H1 (cell line): ENCODE results near the gene ENOX2. TPM values are rescaled to one million over a fixed set of nuclear protein-coding genes. Genes with fewer than 3 reads are reported as not detected.

Experiments
- CTCF ChIA-PET: fragments of 300-600 bp; sonication (Branson Sonifier 250); formaldehyde crosslinking; loops from one replicate; lab custom pipeline; 2021; ENCODE audit not compliant: partially characterized antibody; lab: Charles Lee
- POLR2A ChIA-PET: fragments of 300-600 bp; sonication (Branson Sonifier 250); formaldehyde crosslinking; loops from one replicate; lab custom pipeline; 2021; ENCODE audit warnings: inconsistent platforms; ENCODE audit not compliant: partially characterized antibody; lab: Charles Lee
- DNase-seq, 2 experiments: peaks; one replicate each; pipeline versions ENCODE4 v3.0.0 to v3.0.0-alpha.2; 2010 to 2022; ENCODE audit warnings: low spot score in 2 of 2, low read depth in 1 of 2, mixed read lengths in 1 of 2
- FAIRE-seq: peaks from 2 replicates; lab custom pipeline; 2011; peaks lifted over from hg19 to GRCh38; lab: Jason Lieb, UNC
- H2AFZ ChIP-seq: 2 replicates; pipeline ENCODE4 v1.8.1; 2012; ENCODE audit warnings: low read length, inconsistent platforms
- H2AK5ac ChIP-seq: 2 replicates; pipeline ENCODE4 v1.6.1; 2013; ENCODE audit warnings: low read depth, low read length
- H2BK120ac ChIP-seq: replicated peaks from 2 replicates; pipeline ENCODE3; 2013; ENCODE audit warnings: low read depth, low read length, inconsistent platforms
- H2BK12ac ChIP-seq: 2 replicates; pipeline ENCODE4 v1.6.1; 2013; ENCODE audit warnings: low read depth, low read length
- H2BK15ac ChIP-seq: 2 replicates; pipeline ENCODE4 v1.6.1; 2013; ENCODE audit warnings: low read length
- H2BK20ac ChIP-seq: 2 replicates; pipeline ENCODE4 v1.6.1; 2013; ENCODE audit warnings: low read length
- H2BK5ac ChIP-seq: 2 replicates; pipeline ENCODE4 v1.6.1; 2013; ENCODE audit warnings: low read depth, low read length
- H3K14ac ChIP-seq: 2 replicates; pipeline ENCODE4 v1.6.1; 2013; ENCODE audit warnings: inconsistent platforms; ENCODE audit not compliant: insufficient read length
- H3K18ac ChIP-seq: 2 replicates; pipeline ENCODE4 v1.6.1; 2013; ENCODE audit warnings: low read length; ENCODE audit errors: extremely low read depth
- H3K23ac ChIP-seq: 2 replicates; pipeline ENCODE4 v1.6.1; 2013; ENCODE audit warnings: inconsistent platforms; ENCODE audit not compliant: insufficient read length
- H3K23me2 ChIP-seq: 2 replicates; pipeline ENCODE4 v1.6.1; 2013; ENCODE audit warnings: low read depth, low read length
- H3K27ac ChIP-seq: 2 replicates; pipeline ENCODE4 v1.6.1; 2011; ENCODE audit warnings: low read depth, low read length, inconsistent platforms
- H3K27me3 ChIP-seq, 4 experiments: replicated peaks in 1 of 4; 1 replicate in 1 of 4; 2 replicates in 3 of 4; pipeline versions ENCODE4 v1.6.1 to v1.8.1; 2011 to 2013; ENCODE audit warnings: low read length in 3 of 4, mild to moderate bottlenecking in 3 of 4, inconsistent platforms in 2 of 4, mixed read lengths in 2 of 4, moderate library complexity in 1 of 4; ENCODE audit not compliant: control insufficient read depth in 3 of 4, insufficient read depth in 3 of 4; ENCODE audit errors: extremely low read depth in 1 of 4
- H3K36me3 ChIP-seq, 4 experiments: 2 replicates each; pipeline versions ENCODE4 v1.6.1 to v1.8.1; 2011 to 2013; ENCODE audit warnings: mild to moderate bottlenecking in 4 of 4, low read length in 3 of 4, moderate library complexity in 2 of 4, control low read depth in 1 of 4, inconsistent platforms in 1 of 4; ENCODE audit not compliant: insufficient read depth in 4 of 4, control insufficient read depth in 2 of 4
- H3K4ac ChIP-seq: replicated peaks from 2 replicates; pipeline ENCODE3; 2013; ENCODE audit warnings: low read length, low read depth, mixed read lengths, inconsistent platforms; ENCODE audit not compliant: insufficient read length
- H3K4me1 ChIP-seq, 4 experiments: replicated peaks in 1 of 4; 1 replicate in 1 of 4; 2 replicates in 3 of 4; pipeline versions ENCODE4 v1.6.1 to v1.8.1; 2011 to 2013; ENCODE audit warnings: low read length in 3 of 4, inconsistent platforms in 2 of 4, mixed read lengths in 1 of 4; ENCODE audit not compliant: insufficient read depth in 4 of 4, control insufficient read depth in 3 of 4
- H3K4me2 ChIP-seq, 2 experiments: 2 replicates each; pipeline versions ENCODE4 v1.6.1 to v1.8.1; 2011 to 2013; ENCODE audit warnings: low read depth in 2 of 2, low read length in 2 of 2, control low read depth in 1 of 2, inconsistent platforms in 1 of 2, mild to moderate bottlenecking in 1 of 2; ENCODE audit not compliant: insufficient read depth in 1 of 2
- H3K4me3 ChIP-seq, 4 experiments: fragments of 200-600, 300-600 bp in 1 of 4; sonication (generic), shearing (Covaris generic), sonication (Bioruptor Twin) in 1 of 4; 2 replicates each; pipeline versions ENCODE4 v1.5.1 to v1.8.1; 2011 to 2016; ENCODE audit warnings: low read length in 4 of 4, low read depth in 3 of 4, control low read depth in 2 of 4, inconsistent platforms in 2 of 4, mild to moderate bottlenecking in 2 of 4, mixed read lengths in 1 of 4, moderate library complexity in 1 of 4; ENCODE audit not compliant: insufficient read depth in 2 of 4; ENCODE audit errors: extremely low read depth in 1 of 4
- H3K56ac ChIP-seq: replicated peaks from 2 replicates; pipeline ENCODE3; 2013; ENCODE audit warnings: low read depth, mild to moderate bottlenecking, mixed read lengths, low read length, inconsistent platforms; ENCODE audit not compliant: insufficient read length
- H3K79me1 ChIP-seq: 2 replicates; pipeline ENCODE4 v1.6.1; 2013; ENCODE audit warnings: low read depth, low read length, control low read depth
- H3K79me2 ChIP-seq, 2 experiments: 2 replicates each; pipeline versions ENCODE4 v1.6.1 to v1.8.1; 2012 to 2013; ENCODE audit warnings: low read length in 2 of 2, mild to moderate bottlenecking in 2 of 2, inconsistent platforms in 1 of 2; ENCODE audit not compliant: insufficient read depth in 2 of 2, control insufficient read depth in 1 of 2
- H3K9ac ChIP-seq, 4 experiments: replicated peaks in 1 of 4; 1 replicate in 1 of 4; 2 replicates in 3 of 4; pipeline versions ENCODE4 v1.6.1 to v1.8.1; 2011 to 2013; ENCODE audit warnings: low read depth in 3 of 4, low read length in 3 of 4, control low read depth in 2 of 4, mild to moderate bottlenecking in 2 of 4, moderate library complexity in 2 of 4, inconsistent platforms in 1 of 4; ENCODE audit errors: extremely low read depth in 1 of 4
- H3K9me3 ChIP-seq, 2 experiments: 2 replicates each; pipeline versions ENCODE4 v1.6.1 to v1.8.1; 2012 to 2013; ENCODE audit warnings: mild to moderate bottlenecking in 2 of 2, moderate library complexity in 2 of 2, control low read depth in 1 of 2, inconsistent platforms in 1 of 2, low read depth in 1 of 2, low read length in 1 of 2, mixed read lengths in 1 of 2; ENCODE audit not compliant: insufficient read depth in 2 of 2
- H4K20me1 ChIP-seq, 2 experiments: replicated peaks in 1 of 2; 2 replicates each; pipeline versions ENCODE3 to v1.8.1; 2011 to 2013; ENCODE audit warnings: inconsistent platforms in 2 of 2, low read length in 2 of 2, mild to moderate bottlenecking in 1 of 2; ENCODE audit not compliant: insufficient read depth in 2 of 2, control insufficient read depth in 1 of 2
- H4K5ac ChIP-seq: 2 replicates; pipeline ENCODE4 v1.6.1; 2013; ENCODE audit warnings: low read length, low read depth, mixed read lengths, inconsistent platforms; ENCODE audit not compliant: insufficient read length
- H4K8ac ChIP-seq: 2 replicates; pipeline ENCODE4 v1.8.0; 2013; ENCODE audit warnings: mild to moderate bottlenecking, moderate library complexity, low read length, inconsistent platforms; ENCODE audit not compliant: insufficient read depth; ENCODE audit errors: extremely low read depth
- H4K91ac ChIP-seq: replicated peaks from 2 replicates; pipeline ENCODE3; 2013; ENCODE audit warnings: low read length, mixed read lengths, inconsistent platforms; ENCODE audit not compliant: insufficient read length
- BCL11A ChIP-seq, 2 experiments: IDR thresholded peaks; one replicate each; pipeline ENCODE4 v1.6.1; 2011; ENCODE audit warnings: low read depth in 2 of 2, low read length in 2 of 2, mild to moderate bottlenecking in 2 of 2
- CHD2 ChIP-seq: IDR thresholded peaks from 2 replicates; pipeline ENCODE4 v1.6.1; 2012; ENCODE audit warnings: low read length, improper control_type of control experiment
- FOSL1 ChIP-seq: IDR thresholded peaks from 2 replicates; pipeline ENCODE4 v1.6.1; 2011; ENCODE audit warnings: mild to moderate bottlenecking, low read depth, low read length, moderate library complexity; ENCODE audit not compliant: insufficient read depth
- KDM1A ChIP-seq: fragments of 200-600, 300-600 bp; sonication (generic); IDR thresholded peaks from 2 replicates; pipeline ENCODE4 v1.7.1; 2016; ENCODE audit warnings: mild to moderate bottlenecking, low read length, borderline replicate concordance
- POU5F1 ChIP-seq: IDR thresholded peaks from 2 replicates; pipeline ENCODE4 v1.6.1; 2011; ENCODE audit warnings: low read depth, mild to moderate bottlenecking, low read length, moderate library complexity
- SIN3A ChIP-seq, 2 experiments: IDR thresholded peaks in 1 of 2; conservative IDR thresholded peaks in 1 of 2; 2 replicates each; pipeline ENCODE4 v1.6.1; 2011 to 2012; ENCODE audit warnings: low read length in 2 of 2, improper control_type of control experiment in 1 of 2, low read depth in 1 of 2, mild to moderate bottlenecking in 1 of 2
- SP1 ChIP-seq: IDR thresholded peaks from 2 replicates; pipeline ENCODE4 v1.6.1; 2011; ENCODE audit warnings: low read depth, low read length
- SUZ12 ChIP-seq: fragments of 200-600 bp; sonication (generic); IDR thresholded peaks from 2 replicates; pipeline ENCODE4 v1.6.1; 2012; ENCODE audit warnings: mild to moderate bottlenecking, inconsistent platforms, low read length, moderate library complexity, mixed read lengths
- TAF7 ChIP-seq: optimal IDR thresholded peaks from 2 replicates; pipeline ENCODE3; 2011; ENCODE audit warnings: low read depth, mild to moderate bottlenecking, inconsistent platforms, low read length, moderate library complexity, borderline replicate concordance
- WGBS, 2 experiments: shearing (Covaris generic) in 1 of 2; methylation state at CpG; one replicate each; pipeline versions ENCODE4 v1.1.6 to v1.1.7; 2013 to 2015; ENCODE audit warnings: low lambda C conversion rate in 2 of 2, mixed read lengths in 2 of 2, inconsistent platforms in 1 of 2, low coverage in 1 of 2, missing lambda C conversion rate in 1 of 2; ENCODE audit not compliant: insufficient replicate concordance in 2 of 2, insufficient coverage in 1 of 2, insufficient read length in 1 of 2; ENCODE audit errors: extremely low coverage in 1 of 2, missing lambda C conversion rate in 1 of 2; 5-methylcytosine and 5-hydroxymethylcytosine counted together
- polyA plus RNA-seq, 7 experiments: library from polyadenylated mRNA; depleted of rRNA in 3 of 7; stranded (reverse) in 5 of 7; unstranded in 2 of 7; fragments of >200 nt in 5 of 7; fragments of 200-250 nt in 2 of 7; gene quantifications; 1 replicate in 5 of 7; 2 replicates in 1 of 7; 4 replicates in 1 of 7; pipeline versions ENCODE4 v1.2.1 to v1.2.3, GENCODE V29; 2011 to 2013; ENCODE audit warnings: missing spikeins in 2 of 7, mixed read lengths in 2 of 7
- total RNA-seq: library from RNA; stranded (reverse); fragmentation: NEBNext Ultra II Directional; extraction: Animal tissue kit (Norgen Biotek cat#: 25700); gene quantifications from 2 replicates; pipeline ENCODE4 v1.2.1, GENCODE V29; 2021
- TF ChIP-seq, protein P1 (sequence below): IDR thresholded peaks from 2 replicates; pipeline ENCODE4 v1.6.1; 2012; ENCODE audit warnings: low read length, inconsistent platforms
- TF ChIP-seq, protein P2 (sequence below): IDR thresholded peaks from 2 replicates; pipeline ENCODE4 v1.6.1; 2011; ENCODE audit warnings: low read length, improper control_type of control experiment

ENOX2 gene
- total and polyA plus RNA-seq, 2 of the 8 experiments (the other 6 are each of a cell fraction or from before 2014, with no cell fraction given), result 4.5 to 12.3 TPM

DNA sequence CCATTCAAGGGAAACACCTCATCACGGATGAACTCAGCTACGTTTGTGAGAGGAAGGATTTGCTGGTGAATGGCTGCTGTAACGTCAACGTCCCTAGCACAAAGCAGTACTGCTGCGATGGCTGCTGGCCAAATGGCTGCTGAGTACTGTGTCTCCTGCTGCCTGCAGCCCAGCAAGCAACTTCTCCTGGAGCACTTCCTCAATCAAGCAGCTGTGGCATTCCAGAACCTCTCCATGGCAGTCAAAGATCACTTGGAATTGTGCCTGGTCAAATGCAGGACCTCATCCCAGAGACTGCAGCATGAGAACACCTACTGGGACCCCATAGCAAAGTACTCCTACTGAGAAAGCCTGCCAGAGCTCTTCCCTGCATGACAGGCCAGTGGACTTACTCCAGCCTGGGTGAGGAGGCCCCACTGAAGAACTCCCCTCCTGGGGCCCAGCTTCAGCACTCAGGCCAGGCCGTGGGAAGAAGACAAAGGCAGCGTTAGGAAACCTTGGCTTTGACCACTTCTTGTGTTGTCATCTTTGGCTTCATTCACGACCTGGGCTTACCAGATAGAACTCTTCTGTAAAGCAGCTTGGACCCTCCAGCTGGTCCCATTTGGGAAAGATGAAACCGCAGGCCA, 256.9 kb downstream of the ENOX2 start:
- FAIRE-seq (no peak), DNase-seq (no peak)
- Histone ChIP-seq H3K23ac (no peak overlapping the region), H2BK20ac (no peak overlapping the region), H4K8ac (no peak overlapping the region), H2AK5ac (no peak overlapping the region), H3K14ac (no peak overlapping the region), H3K56ac (no peak overlapping the region), H3K18ac (no peak overlapping the region), H3K9me3 (no peaks in the 10 kb centered on the region), H2BK15ac (no peak overlapping the region), H4K91ac (no peak overlapping the region), H4K5ac (no peak overlapping the region), H3K27ac (no peak overlapping the region), H2BK120ac (no peak overlapping the region), H3K79me2 (no peaks in the 10 kb centered on the region), H3K4ac (no peak overlapping the region), H3K27me3 (no peaks in the 10 kb centered on the region), H3K36me3 (no peaks in the 10 kb centered on the region), H3K9ac (no peak overlapping the region), H2BK5ac (no peak overlapping the region), H3K4me3 (no peak overlapping the region), H3K79me1 (no peaks in the 10 kb centered on the region), H2BK12ac (no peak overlapping the region), H2AFZ (no peak overlapping the region), H3K4me2 (no peak overlapping the region), H3K4me1 (no peaks in the 10 kb centered on the region), H4K20me1 (no peaks in the 10 kb centered on the region), H3K23me2 (no peaks in the 10 kb centered on the region)
- 93% methylated on average over 6 of the region's 9 CpGs; no CpG with 5 or more reads in 1 of the 2 experiments for WGBS, 2 experiments
- CTCF ChIA-PET, result no interaction called here
- POLR2A ChIA-PET, result no interaction called here
- TF ChIP-seq BCL11A (IDR thresholded peaks at IDR 0.05; ENCODE audit: low read depth in 2 of 2, low read length in 2 of 2) (no peak), SIN3A (conservative IDR thresholded peaks at IDR 0.05 in 1 of 2, IDR thresholded peaks at IDR 0.05 in 1 of 2; ENCODE audit: low read depth in 1 of 2, low read length in 2 of 2) (no peak), SP1 (no peak), POU5F1 (no peak), SUZ12 (no peak), TAF7 (no peak), CHD2 (no peak), KDM1A (no peak), FOSL1 (no peak)
- TF ChIP-seq, protein P1, sequence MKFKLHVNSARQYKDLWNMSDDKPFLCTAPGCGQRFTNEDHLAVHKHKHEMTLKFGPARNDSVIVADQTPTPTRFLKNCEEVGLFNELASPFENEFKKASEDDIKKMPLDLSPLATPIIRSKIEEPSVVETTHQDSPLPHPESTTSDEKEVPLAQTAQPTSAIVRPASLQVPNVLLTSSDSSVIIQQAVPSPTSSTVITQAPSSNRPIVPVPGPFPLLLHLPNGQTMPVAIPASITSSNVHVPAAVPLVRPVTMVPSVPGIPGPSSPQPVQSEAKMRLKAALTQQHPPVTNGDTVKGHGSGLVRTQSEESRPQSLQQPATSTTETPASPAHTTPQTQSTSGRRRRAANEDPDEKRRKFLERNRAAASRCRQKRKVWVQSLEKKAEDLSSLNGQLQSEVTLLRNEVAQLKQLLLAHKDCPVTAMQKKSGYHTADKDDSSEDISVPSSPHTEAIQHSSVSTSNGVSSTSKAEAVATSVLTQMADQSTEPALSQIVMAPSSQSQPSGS, result no peak
- TF ChIP-seq, protein P2, sequence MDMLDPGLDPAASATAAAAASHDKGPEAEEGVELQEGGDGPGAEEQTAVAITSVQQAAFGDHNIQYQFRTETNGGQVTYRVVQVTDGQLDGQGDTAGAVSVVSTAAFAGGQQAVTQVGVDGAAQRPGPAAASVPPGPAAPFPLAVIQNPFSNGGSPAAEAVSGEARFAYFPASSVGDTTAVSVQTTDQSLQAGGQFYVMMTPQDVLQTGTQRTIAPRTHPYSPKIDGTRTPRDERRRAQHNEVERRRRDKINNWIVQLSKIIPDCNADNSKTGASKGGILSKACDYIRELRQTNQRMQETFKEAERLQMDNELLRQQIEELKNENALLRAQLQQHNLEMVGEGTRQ, result no peak
